ENCODE results near the gene MISFA. TPM values are rescaled to one million over a fixed set of nuclear protein-coding genes. Genes with fewer than 3 reads are reported as not detected.

Gene MISFA
- total and polyA plus RNA-seq, 2 donors from 2014 or later, result 3.6 to 6.6 TPM

DNA sequence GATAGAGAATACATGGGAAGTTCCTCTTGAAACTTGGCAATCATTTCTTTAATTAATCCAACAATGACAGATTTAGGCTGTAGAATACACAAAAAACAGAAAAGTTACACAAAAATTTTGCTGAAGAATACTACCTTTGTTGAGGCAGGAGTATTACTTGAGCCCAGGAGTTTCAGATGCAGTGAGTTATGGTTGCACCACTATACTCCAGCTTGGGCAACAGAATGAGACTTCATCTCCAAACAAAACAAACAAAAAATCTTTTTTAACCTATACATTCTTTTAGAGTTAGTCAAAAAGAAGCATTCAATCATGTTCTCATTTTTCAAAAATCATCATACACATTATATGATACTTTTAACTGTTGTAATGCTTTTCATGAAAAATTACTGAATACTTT lies 33.2 kb upstream of the MISFA start:
- H3K4me3 ChIP-seq (ENCODE audit: low read length in 3 of 3), result no peak overlapping the region
- H3K27me3 ChIP-seq (ENCODE audit: control insufficient read depth, insufficient read depth, low read length), result no peaks in the 10 kb centered on the region
- no peaks in the 10 kb centered on the region for H3K9me3 ChIP-seq (ENCODE audit: control insufficient read depth in 2 of 3, insufficient read depth in 1 of 3, low read length in 3 of 3)
- intact Hi-C loops (cut with DNase I), result no loop called here
- FAIRE-seq (no peak), DNase-seq (no peak)
- H3K4me1 ChIP-seq (ENCODE audit: control insufficient read depth in 2 of 3, insufficient read depth in 2 of 3, low read depth in 1 of 3, low read length in 3 of 3), result no peaks in the 10 kb centered on the region
- TF ChIP-seq, protein P1, sequence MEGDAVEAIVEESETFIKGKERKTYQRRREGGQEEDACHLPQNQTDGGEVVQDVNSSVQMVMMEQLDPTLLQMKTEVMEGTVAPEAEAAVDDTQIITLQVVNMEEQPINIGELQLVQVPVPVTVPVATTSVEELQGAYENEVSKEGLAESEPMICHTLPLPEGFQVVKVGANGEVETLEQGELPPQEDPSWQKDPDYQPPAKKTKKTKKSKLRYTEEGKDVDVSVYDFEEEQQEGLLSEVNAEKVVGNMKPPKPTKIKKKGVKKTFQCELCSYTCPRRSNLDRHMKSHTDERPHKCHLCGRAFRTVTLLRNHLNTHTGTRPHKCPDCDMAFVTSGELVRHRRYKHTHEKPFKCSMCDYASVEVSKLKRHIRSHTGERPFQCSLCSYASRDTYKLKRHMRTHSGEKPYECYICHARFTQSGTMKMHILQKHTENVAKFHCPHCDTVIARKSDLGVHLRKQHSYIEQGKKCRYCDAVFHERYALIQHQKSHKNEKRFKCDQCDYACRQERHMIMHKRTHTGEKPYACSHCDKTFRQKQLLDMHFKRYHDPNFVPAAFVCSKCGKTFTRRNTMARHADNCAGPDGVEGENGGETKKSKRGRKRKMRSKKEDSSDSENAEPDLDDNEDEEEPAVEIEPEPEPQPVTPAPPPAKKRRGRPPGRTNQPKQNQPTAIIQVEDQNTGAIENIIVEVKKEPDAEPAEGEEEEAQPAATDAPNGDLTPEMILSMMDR (IDR thresholded peaks at IDR 0.05; ENCODE audit: borderline replicate concordance, extremely low read depth, insufficient read depth), result no peak
- H3K27ac ChIP-seq (ENCODE audit: low read depth in 2 of 2, low read length in 2 of 2), result no peak overlapping the region
- peaks cover 0 to 11% (median 6%) of the 10 kb centered on the region in 3 donors for H3K36me3 ChIP-seq (ENCODE audit: control insufficient read depth in 2 of 3, insufficient read depth in 3 of 3, low read length in 3 of 3)
- no peak overlapping the region for H3K9ac ChIP-seq (ENCODE audit: low read length in 3 of 3)

- no peak overlapping the region for H3K4me3 ChIP-seq (ENCODE audit: low read length in 3 of 3)
- H3K27me3 ChIP-seq (ENCODE audit: control insufficient read depth, insufficient read depth, low read length), result no peaks in the 10 kb centered on the region
- intact Hi-C loops (cut with DNase I), result no loop called here
- peaks cover 0 to 15% (median 6%) of the 10 kb centered on the region in 3 donors for H3K36me3 ChIP-seq (ENCODE audit: control insufficient read depth in 2 of 3, insufficient read depth in 3 of 3, low read length in 3 of 3)
- H3K4me1 ChIP-seq (ENCODE audit: control insufficient read depth in 2 of 3, insufficient read depth in 2 of 3, low read depth in 1 of 3, low read length in 3 of 3), result no peaks in the 10 kb centered on the region
- H3K9me3 ChIP-seq (ENCODE audit: control insufficient read depth in 2 of 3, insufficient read depth in 1 of 3, low read length in 3 of 3), result no peaks in the 10 kb centered on the region
- DNase-seq (no peak), FAIRE-seq (no peak)
- TF ChIP-seq, protein P1 (IDR thresholded peaks at IDR 0.05; ENCODE audit: borderline replicate concordance, extremely low read depth, insufficient read depth), result no peak
- H3K27ac ChIP-seq (ENCODE audit: low read depth in 2 of 2, low read length in 2 of 2), result no peak overlapping the region
- H3K9ac ChIP-seq (ENCODE audit: low read length in 3 of 3), result no peak overlapping the region
Observed at GRCh38 chr11:18567081-18567480, 32.5 kb upstream of the MISFA start.

DNA sequence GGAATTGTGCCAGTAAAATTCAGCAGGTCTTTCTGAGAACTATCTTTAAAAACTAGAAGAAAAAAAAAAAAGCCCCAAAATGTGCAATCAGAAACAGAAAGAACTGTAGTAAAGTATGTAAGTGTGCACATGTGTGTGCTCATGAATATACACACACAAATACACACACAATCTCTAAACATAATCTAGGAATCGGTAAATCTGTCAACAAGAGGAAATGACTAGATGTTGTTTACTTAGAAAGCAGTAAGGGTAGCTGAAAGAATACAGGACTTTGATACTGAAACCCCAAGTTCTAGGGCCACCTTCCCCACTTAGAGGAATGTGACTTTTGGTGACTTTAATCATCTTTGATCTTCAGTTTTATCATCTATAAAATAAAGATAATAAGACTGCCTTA lies 24.2 kb upstream of the MISFA start:
- Histone ChIP-seq H3K4me1 (ENCODE audit: control insufficient read depth in 2 of 3, insufficient read depth in 2 of 3, low read depth in 1 of 3, low read length in 3 of 3) (peaks cover 0 to 8% (median 5%) of the 10 kb centered on the region in 3 donors), H3K9me3 (ENCODE audit: control insufficient read depth in 2 of 3, insufficient read depth in 1 of 3, low read length in 3 of 3) (no peaks in the 10 kb centered on the region), H3K27me3 (ENCODE audit: control insufficient read depth, insufficient read depth, low read length) (no peaks in the 10 kb centered on the region), H3K36me3 (ENCODE audit: control insufficient read depth in 2 of 3, insufficient read depth in 3 of 3, low read length in 3 of 3) (peaks cover 2 to 29% (median 4%) of the 10 kb centered on the region in 3 donors), H3K4me3 (ENCODE audit: low read length in 3 of 3) (no peak overlapping the region), H3K27ac (ENCODE audit: low read depth in 2 of 2, low read length in 2 of 2) (no peak overlapping the region), H3K9ac (ENCODE audit: low read length in 3 of 3) (no peak overlapping the region)
- FAIRE-seq (no peak), DNase-seq (no peak)
- intact Hi-C loops (cut with DNase I), result no loop called here
- TF ChIP-seq, protein P1 (IDR thresholded peaks at IDR 0.05; ENCODE audit: borderline replicate concordance, extremely low read depth, insufficient read depth), result no peak

DNA sequence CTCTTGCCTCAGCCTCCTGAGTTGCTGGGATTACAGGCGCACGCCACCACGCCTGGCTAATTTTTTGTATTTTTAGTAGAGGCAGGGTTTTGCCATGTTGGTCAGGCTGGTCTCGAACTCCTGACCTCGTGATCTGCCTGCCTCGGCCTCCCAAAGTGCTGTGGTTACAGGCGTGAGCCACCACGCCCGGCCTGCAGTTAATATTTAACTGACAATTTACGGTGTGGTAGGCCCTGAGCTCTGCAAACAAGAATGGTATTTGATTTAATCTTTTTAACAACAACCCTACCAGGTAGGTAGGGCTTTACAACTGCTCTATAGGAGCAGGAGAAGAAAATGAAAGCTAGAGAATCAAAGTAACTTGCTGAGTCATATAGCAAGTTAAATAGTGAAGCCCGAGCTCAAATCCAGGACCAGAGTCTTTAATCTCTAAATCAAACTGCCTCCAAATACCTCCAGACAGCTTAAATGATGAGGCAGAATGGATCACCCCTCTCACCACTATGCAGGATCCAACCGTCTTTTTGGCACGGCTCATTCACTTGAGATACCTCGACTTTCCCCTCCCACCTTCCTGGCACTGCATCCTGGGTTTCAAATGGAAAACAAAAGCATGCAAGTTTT lies 20.5 kb upstream of the MISFA start:
- H3K9me3 ChIP-seq (ENCODE audit: control insufficient read depth in 2 of 3, insufficient read depth in 1 of 3, low read length in 3 of 3), result no peaks in the 10 kb centered on the region
- peaks cover 2 to 21% (median 4%) of the 10 kb centered on the region in 3 donors for H3K36me3 ChIP-seq (ENCODE audit: control insufficient read depth in 2 of 3, insufficient read depth in 3 of 3, low read length in 3 of 3)
- FAIRE-seq (no peak), DNase-seq (no peak)
- intact Hi-C loops (cut with DNase I), result no loop called here
- H3K27me3 ChIP-seq (ENCODE audit: control insufficient read depth, insufficient read depth, low read length), result no peaks in the 10 kb centered on the region
- no peak overlapping the region for H3K9ac ChIP-seq (ENCODE audit: low read length in 3 of 3)
- H3K27ac ChIP-seq (ENCODE audit: low read depth in 2 of 2, low read length in 2 of 2), result no peak overlapping the region
- H3K4me3 ChIP-seq (ENCODE audit: low read length in 3 of 3), result no peak overlapping the region
- TF ChIP-seq, protein P1 (IDR thresholded peaks at IDR 0.05; ENCODE audit: borderline replicate concordance, extremely low read depth, insufficient read depth), result no peak
- H3K4me1 ChIP-seq (ENCODE audit: control insufficient read depth in 2 of 3, insufficient read depth in 2 of 3, low read depth in 1 of 3, low read length in 3 of 3), result no peaks in the 10 kb centered on the region
